ENCODE measurements around the gene JAM3. TPM values are rescaled to one million over a fixed set of nuclear protein-coding genes. Genes with fewer than 3 reads are reported as not detected.
"Not testable (repeated sequence)": the region's sequence is repeated elsewhere in the genome, so short reads cannot be mapped to it uniquely, and the experiment has no call there.

Gene JAM3
- total RNA-seq, 1 experiment from 2014 or later, result 1.6 TPM

DNA sequence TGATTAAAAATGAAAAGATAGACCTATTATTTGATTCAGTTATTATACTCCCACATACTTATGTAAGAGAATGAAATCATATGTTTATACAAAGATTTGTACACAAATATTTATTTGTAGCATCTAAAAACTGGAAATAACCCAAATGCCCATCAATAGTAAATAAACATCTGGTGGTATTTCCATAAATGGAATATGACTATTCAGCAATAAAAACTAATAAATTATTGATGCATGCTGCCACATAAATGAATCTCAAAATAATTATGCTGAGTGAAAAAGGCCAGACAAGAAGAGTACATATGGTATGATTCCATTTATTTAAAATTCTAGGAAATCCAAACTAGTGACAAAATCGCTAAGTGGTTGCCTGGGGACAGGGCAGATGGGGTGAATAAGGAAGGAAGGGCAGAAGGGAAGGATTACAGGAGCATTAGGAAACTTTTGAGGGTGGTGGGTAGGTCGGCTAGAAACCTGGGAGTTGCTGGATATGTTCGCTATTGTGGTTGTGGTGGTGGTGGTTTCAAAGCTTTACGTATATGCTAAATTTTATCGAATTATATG is 41.5 kb downstream of the JAM3 start:
- H3K4me3 Mint-ChIP-seq (ENCODE audit: unreplicated experiment), result no peak overlapping the region
- no peaks in the 10 kb centered on the region for H3K36me3 Mint-ChIP-seq (ENCODE audit: insufficient read depth, unreplicated experiment)
- ChIA-PET CTCF (interaction anchor here (0.8 to 2.0 kb wide), 5 partner anchors 10 to 60 kb away, joined by 3 to 5 read pairs (median 4); no protein-coding TSS in a partner anchor), POLR2A (interaction anchor here (0.6 to 1.5 kb wide), 3 partner anchors 8 to 176 kb away, joined by 3 to 4 read pairs (median 3); no protein-coding TSS in a partner anchor)
- TF ChIP-seq, protein P1, sequence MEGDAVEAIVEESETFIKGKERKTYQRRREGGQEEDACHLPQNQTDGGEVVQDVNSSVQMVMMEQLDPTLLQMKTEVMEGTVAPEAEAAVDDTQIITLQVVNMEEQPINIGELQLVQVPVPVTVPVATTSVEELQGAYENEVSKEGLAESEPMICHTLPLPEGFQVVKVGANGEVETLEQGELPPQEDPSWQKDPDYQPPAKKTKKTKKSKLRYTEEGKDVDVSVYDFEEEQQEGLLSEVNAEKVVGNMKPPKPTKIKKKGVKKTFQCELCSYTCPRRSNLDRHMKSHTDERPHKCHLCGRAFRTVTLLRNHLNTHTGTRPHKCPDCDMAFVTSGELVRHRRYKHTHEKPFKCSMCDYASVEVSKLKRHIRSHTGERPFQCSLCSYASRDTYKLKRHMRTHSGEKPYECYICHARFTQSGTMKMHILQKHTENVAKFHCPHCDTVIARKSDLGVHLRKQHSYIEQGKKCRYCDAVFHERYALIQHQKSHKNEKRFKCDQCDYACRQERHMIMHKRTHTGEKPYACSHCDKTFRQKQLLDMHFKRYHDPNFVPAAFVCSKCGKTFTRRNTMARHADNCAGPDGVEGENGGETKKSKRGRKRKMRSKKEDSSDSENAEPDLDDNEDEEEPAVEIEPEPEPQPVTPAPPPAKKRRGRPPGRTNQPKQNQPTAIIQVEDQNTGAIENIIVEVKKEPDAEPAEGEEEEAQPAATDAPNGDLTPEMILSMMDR (IDR thresholded peaks at IDR 0.05; ENCODE audit: unreplicated experiment), result no peak
- no TSS peak for BruUV-seq (replicated peaks)
- no peak for DNase-seq (ENCODE audit: unreplicated experiment)
- H3K9me3 Mint-ChIP-seq (ENCODE audit: unreplicated experiment), result peaks cover 7% of the 10 kb centered on the region
- H3K27me3 Mint-ChIP-seq (ENCODE audit: insufficient read depth, unreplicated experiment), result peaks cover 7% of the 10 kb centered on the region
- intact Hi-C loops (cut with micrococcal nuclease), result no loop called here
- no peak overlapping the region for H3K27ac Mint-ChIP-seq (ENCODE audit: low read depth, unreplicated experiment)
- H3K4me1 Mint-ChIP-seq (ENCODE audit: insufficient read depth, unreplicated experiment), result no peaks in the 10 kb centered on the region

DNA sequence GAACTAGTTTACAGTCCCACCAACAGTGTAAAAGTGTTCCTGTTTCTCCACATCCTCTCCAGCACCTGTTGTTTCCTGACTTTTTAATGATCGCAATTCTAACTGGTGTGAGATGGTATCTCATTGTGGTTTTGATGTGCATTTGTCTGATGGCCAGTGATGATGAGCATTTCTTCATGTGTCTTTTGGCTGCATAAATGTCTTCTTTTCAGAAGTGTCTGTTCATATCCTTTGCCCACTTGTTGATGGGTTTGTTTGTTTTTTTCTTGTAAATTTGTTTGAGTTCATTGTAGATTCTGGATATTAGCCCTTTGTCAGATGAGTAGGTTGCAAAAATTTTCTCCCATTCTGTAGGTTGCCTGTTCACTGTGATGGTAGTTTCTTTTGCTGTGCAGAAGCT is 44.9 kb downstream of the JAM3 start:
- BruUV-seq (replicated peaks); H3K36me3 Mint-ChIP-seq (ENCODE audit: insufficient read depth, unreplicated experiment); intact Hi-C loops (cut with micrococcal nuclease); H3K27ac Mint-ChIP-seq (ENCODE audit: low read depth, unreplicated experiment); H3K4me1 Mint-ChIP-seq (ENCODE audit: insufficient read depth, unreplicated experiment); H3K27me3 Mint-ChIP-seq (ENCODE audit: insufficient read depth, unreplicated experiment); CTCF ChIA-PET; H3K9me3 Mint-ChIP-seq (ENCODE audit: unreplicated experiment); DNase-seq (ENCODE audit: unreplicated experiment); H3K4me3 Mint-ChIP-seq (ENCODE audit: unreplicated experiment); POLR2A ChIA-PET: not testable (repeated sequence)

DNA sequence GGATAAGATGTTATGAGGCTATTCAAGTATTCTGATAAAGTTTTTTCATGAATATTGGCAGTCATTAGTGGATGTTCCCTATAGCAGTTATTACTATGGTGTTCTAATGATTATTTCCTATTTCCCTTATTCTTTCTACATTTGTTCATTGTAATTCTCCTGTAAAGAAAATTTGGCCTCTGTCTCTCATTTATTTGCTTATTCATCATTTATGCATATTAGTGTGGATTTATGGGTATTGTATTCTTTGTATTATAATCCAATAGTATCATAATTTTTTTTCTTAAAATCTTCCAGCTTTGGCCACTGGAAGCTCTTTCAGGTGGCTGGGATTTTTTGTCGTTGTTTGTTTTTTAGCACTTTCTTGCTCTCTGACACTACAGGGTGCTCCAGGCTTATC is 47.3 kb downstream of the JAM3 start:
- DNase-seq (ENCODE audit: unreplicated experiment), result no peak
- BruUV-seq (replicated peaks), result no TSS peak
- intact Hi-C loops (cut with micrococcal nuclease), result no loop called here
- H3K4me1 Mint-ChIP-seq (ENCODE audit: insufficient read depth, unreplicated experiment), result peaks cover 28% of the 10 kb centered on the region
- ChIA-PET CTCF (interaction anchor here (1.0 kb wide), 2 partner anchors 18 to 65 kb away, joined by 3 to 11 read pairs; no protein-coding TSS in a partner anchor), POLR2A (interaction anchor here (0.7 to 1.7 kb wide), 2 partner anchors 9 to 169 kb away, joined by 3 to 6 read pairs; no protein-coding TSS in a partner anchor)
- H3K27ac Mint-ChIP-seq (ENCODE audit: low read depth, unreplicated experiment), result no peak overlapping the region
- H3K36me3 Mint-ChIP-seq (ENCODE audit: insufficient read depth, unreplicated experiment), result no peaks in the 10 kb centered on the region
- H3K4me3 Mint-ChIP-seq (ENCODE audit: unreplicated experiment), result no peak overlapping the region
- H3K27me3 Mint-ChIP-seq (ENCODE audit: insufficient read depth, unreplicated experiment), result peaks cover 7% of the 10 kb centered on the region
- TF ChIP-seq, protein P1 (IDR thresholded peaks at IDR 0.05; ENCODE audit: unreplicated experiment), result no peak
- H3K9me3 Mint-ChIP-seq (ENCODE audit: unreplicated experiment), result no peaks in the 10 kb centered on the region

DNA sequence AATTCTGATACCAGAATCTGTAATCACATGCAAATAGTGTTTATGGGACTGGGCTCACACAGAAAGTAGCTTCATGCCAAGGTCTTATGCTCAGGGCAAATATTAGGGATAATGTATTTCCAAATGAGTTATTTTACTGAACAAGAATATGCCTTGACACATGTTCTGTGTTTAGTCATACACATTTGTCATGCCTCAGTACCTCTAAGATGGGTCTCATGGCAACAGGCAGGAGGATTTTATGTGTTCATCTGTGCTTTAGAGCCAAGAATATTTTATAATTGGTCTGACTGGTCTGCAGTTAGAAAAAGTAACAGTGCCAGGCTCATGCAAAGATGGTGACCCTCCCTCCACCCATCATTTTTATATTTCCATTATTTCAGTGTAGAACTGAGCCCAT is 49.1 kb downstream of the JAM3 start:
- POLR2A ChIA-PET, result interaction anchor here (1.4 to 2.6 kb wide), 2 partner anchors 9 to 20 kb away, joined by 6 to 7 read pairs; no protein-coding TSS in a partner anchor
- BruUV-seq (replicated peaks), result no TSS peak
- TF ChIP-seq, protein P1 (IDR thresholded peaks at IDR 0.05; ENCODE audit: unreplicated experiment), result no peak
- DNase-seq (ENCODE audit: unreplicated experiment), result no peak
- H3K36me3 Mint-ChIP-seq (ENCODE audit: insufficient read depth, unreplicated experiment), result no peaks in the 10 kb centered on the region
- peak overlapping the region; percentile 62 for H3K27ac Mint-ChIP-seq (ENCODE audit: low read depth, unreplicated experiment)
- H3K9me3 Mint-ChIP-seq (ENCODE audit: unreplicated experiment), result no peaks in the 10 kb centered on the region
- H3K4me3 Mint-ChIP-seq (ENCODE audit: unreplicated experiment), result no peak overlapping the region
- CTCF ChIA-PET, result interaction anchor here (0.8 to 1.5 kb wide), 3 partner anchors 19 to 194 kb away, joined by 3 to 4 read pairs (median 3); no protein-coding TSS in a partner anchor
- H3K4me1 Mint-ChIP-seq (ENCODE audit: insufficient read depth, unreplicated experiment), result peaks cover 30% of the 10 kb centered on the region
- peaks cover 7% of the 10 kb centered on the region for H3K27me3 Mint-ChIP-seq (ENCODE audit: insufficient read depth, unreplicated experiment)
- intact Hi-C loops (cut with micrococcal nuclease), result no loop called here

Data from MCF 10A (cell line).